SU-DHL-6 (cell line): ENCODE measurements around the gene MMP11.
A peak's percentile ranks its signal among the peaks of the same experiment; 100 is the strongest.

Source experiments
- H2AFZ ChIP-seq: fragments of 200-600 bp; sonication (generic); 2 replicates; pipeline ENCODE4 v1.6.1; 2014; ENCODE audit warnings: low read depth, mild to moderate bottlenecking, moderate library complexity, mixed read lengths, antibody characterized with exemption, low read length; ENCODE audit not compliant: severe bottlenecking
- H3F3A ChIP-seq: fragments of 200-600 bp; shearing (Covaris generic); 2 replicates; pipeline ENCODE4 v1.6.0; 2016; ENCODE audit warnings: antibody characterized with exemption, mild to moderate bottlenecking; ENCODE audit not compliant: insufficient read depth
- H3K27ac ChIP-seq: fragments of 200-600 bp; sonication (generic); 2 replicates; pipeline ENCODE4 v1.5.1; 2016; ENCODE audit warnings: low read depth, mild to moderate bottlenecking, low read length, moderate library complexity, mixed read lengths
- H3K27me3 ChIP-seq: fragments of 200-600 bp; sonication (generic), shearing (Covaris generic); 2 replicates; pipeline ENCODE4 v1.6.0; 2014; ENCODE audit warnings: mild to moderate bottlenecking, low read length
- H3K36me3 ChIP-seq: fragments of 200-600 bp; sonication (generic); 2 replicates; pipeline ENCODE4 v1.6.1; 2014; ENCODE audit warnings: mild to moderate bottlenecking, low read length, mixed read lengths
- H3K4me2 ChIP-seq: fragments of 300-600, 200-600 bp; shearing (Covaris generic), sonication (generic); 2 replicates; pipeline ENCODE4 v1.6.0; 2014; ENCODE audit warnings: low read length, low read depth, mild to moderate bottlenecking; ENCODE audit not compliant: poor library complexity, severe bottlenecking
- H3K4me3 ChIP-seq: fragments of 200-600 bp; sonication (generic); 2 replicates; pipeline ENCODE4 v1.5.1; 2014; ENCODE audit warnings: antibody characterized with exemption, low read length, mild to moderate bottlenecking, mixed read lengths; ENCODE audit not compliant: insufficient read depth, poor library complexity, severe bottlenecking
- H3K79me2 ChIP-seq: fragments of 200-600 bp; sonication (generic); 2 replicates; pipeline ENCODE4 v1.6.1; 2014; ENCODE audit warnings: mild to moderate bottlenecking, low read length, moderate library complexity; ENCODE audit not compliant: insufficient read depth
- H3K9ac ChIP-seq: fragments of 200-600 bp; sonication (generic); 2 replicates; pipeline ENCODE4 v1.7.0; 2014; ENCODE audit warnings: mild to moderate bottlenecking, low read length
- H3K9me2 ChIP-seq: fragments of 200-600 bp; sonication (generic); replicated peaks from 2 replicates; pipeline ENCODE4 v1.6.1; 2014; ENCODE audit warnings: low read length; ENCODE audit not compliant: insufficient read depth
- H3K9me3 ChIP-seq: fragments of 200-600 bp; sonication (generic); 2 replicates; pipeline ENCODE4 v1.6.1; 2014; ENCODE audit warnings: low read length, mixed read lengths; ENCODE audit not compliant: insufficient read depth
- H4K20me1 ChIP-seq: fragments of 200-600 bp; sonication (generic); 2 replicates; pipeline ENCODE4 v1.6.1; 2014; ENCODE audit warnings: low read depth, mild to moderate bottlenecking, antibody characterized with exemption, low read length, moderate library complexity, mixed read lengths
- CTCF ChIP-seq: fragments of 200-600 bp; sonication (generic); IDR thresholded peaks from one replicate; pipeline ENCODE4 v1.5.1; 2017; ENCODE audit warnings: antibody characterized with exemption, mild to moderate bottlenecking, low read length, moderate library complexity; ENCODE audit not compliant: insufficient read depth, poor library complexity, severe bottlenecking
- EZH2phosphoT487 ChIP-seq: fragments of 200-600 bp; sonication (generic), shearing (Covaris generic); conservative IDR thresholded peaks from 2 replicates; pipeline ENCODE4 v1.6.1; 2018; ENCODE audit warnings: mild to moderate bottlenecking, antibody characterized with exemption, low read length, moderate library complexity, mixed read lengths

MMP11 gene

GRCh38 chr22:23764899-23765881 lies 7.5 kb upstream of the MMP11 start:
- H3K27me3 ChIP-seq = no peaks in the 10 kb centered on the region
- H3K9me2 ChIP-seq = no peaks in the 10 kb centered on the region
- no peak for TF ChIP-seq CTCF
- no peak overlapping the region for H3K4me3 ChIP-seq
- no peak overlapping the region for H2AFZ ChIP-seq
- peak overlapping the region; percentile 65 for H3K4me2 ChIP-seq
- peak overlapping the region; percentile 21; the same call in 1 of the 2 replicates for H3K9ac ChIP-seq
- H3K79me2 ChIP-seq = peaks cover 5% of the 10 kb centered on the region; the same call in 1 of the 2 replicates
- H3K9me3 ChIP-seq = no peaks in the 10 kb centered on the region
- peak overlapping the region; percentile 46 for H3K27ac ChIP-seq
- no peaks in the 10 kb centered on the region for H3K36me3 ChIP-seq
- H4K20me1 ChIP-seq = no peaks in the 10 kb centered on the region
- H3F3A ChIP-seq = peaks cover 9% of the 10 kb centered on the region; the same call in 1 of the 2 replicates

GRCh38 chr22:23767303-23767672 lies 5.4 kb upstream of the MMP11 start:
- no peaks in the 10 kb centered on the region for H3K36me3 ChIP-seq
- peak overlapping the region; percentile 65 for H3K4me2 ChIP-seq
- no peaks in the 10 kb centered on the region for H3K9me3 ChIP-seq
- peak overlapping the region; percentile 53 for H3K27ac ChIP-seq
- peaks cover 8% of the 10 kb centered on the region; the same call in 1 of the 2 replicates for H3F3A ChIP-seq
- no peaks in the 10 kb centered on the region for H3K9me2 ChIP-seq
- H3K4me3 ChIP-seq = peak overlapping the region; percentile 69
- H2AFZ ChIP-seq = no peak overlapping the region
- H3K79me2 ChIP-seq = peaks cover 5% of the 10 kb centered on the region; the same call in 1 of the 2 replicates
- H3K9ac ChIP-seq = peak overlapping the region; percentile 72
- no peak for TF ChIP-seq EZH2phosphoT487
- TF ChIP-seq CTCF = no peak
- no peaks in the 10 kb centered on the region for H3K27me3 ChIP-seq
- H4K20me1 ChIP-seq = no peaks in the 10 kb centered on the region

- H3K27ac ChIP-seq = peak within 1 kb of the TSS; percentile 53
- H2AFZ ChIP-seq = peak within 1 kb of the TSS; percentile 75
These were observed 4.7 kb upstream of the MMP11 start, which contains the start of gene CHCHD10 for GRCh38 chr22:23767673-23768548. CHCHD10 (minus strand) TSS chr22:23767972; CDS start chr22:23767874, 98 bp downstream.

More at GRCh38 chr22:23767673-23768548, 4.7 kb upstream of the MMP11 start, which contains the start of gene CHCHD10:
- Histone ChIP-seq H3K9me2 (no peaks in the 10 kb centered on the region), H3K36me3 (no peaks in the 10 kb centered on the region), H4K20me1 (no peaks in the 10 kb centered on the region), H3K4me3 (peak within 1 kb of the TSS; percentile 69), H3K9me3 (no peaks in the 10 kb centered on the region), H3K4me2 (peak within 1 kb of the TSS; percentile 65), H3F3A (peaks cover 8% of the 10 kb centered on the region; the same call in 1 of the 2 replicates), H3K27me3 (no peaks in the 10 kb centered on the region), H3K9ac (peak within 1 kb of the TSS; percentile 72), H3K79me2 (peaks cover 5% of the 10 kb centered on the region; the same call in 1 of the 2 replicates)
- TF ChIP-seq EZH2phosphoT487 (no peak), CTCF (peak; percentile 57)
